Measurements from ENCODE around the gene DMGDH. TPM values are rescaled to one million over a fixed set of nuclear protein-coding genes. Genes with fewer than 3 reads are reported as not detected.

Gene DMGDH
- total and polyA plus RNA-seq, 4 donors, result 0.24 to 2.6 (median 1.1) TPM

- H3K4me3 ChIP-seq, result no peak overlapping the region
- no peak for DNase-seq
- H3K27ac ChIP-seq (ENCODE audit: low read depth in 1 of 2, low read length in 1 of 2), result no peak overlapping the region
- no peaks in the 10 kb centered on the region for H3K27me3 ChIP-seq (ENCODE audit: control insufficient read depth in 3 of 3, insufficient read depth in 3 of 3, low read length in 2 of 3)
- TF ChIP-seq CTCF (IDR thresholded peaks at IDR 0.05; ENCODE audit: control extremely low read depth, extremely low read depth), result no peak
- H3K9ac ChIP-seq (ENCODE audit: insufficient read depth in 1 of 2, low read length in 2 of 2), result no peak overlapping the region
- WGBS, 2 donors, result 92 to 93% methylated on average over 5 of the region's 5 CpGs
- no peaks in the 10 kb centered on the region for H3K36me3 ChIP-seq (ENCODE audit: control insufficient read depth in 4 of 4, insufficient read depth in 4 of 4, low read length in 4 of 4)
- no peaks in the 10 kb centered on the region for H3K9me3 ChIP-seq (ENCODE audit: control insufficient read depth in 4 of 4, insufficient read depth in 3 of 4, low read length in 3 of 4)
- no peaks in the 10 kb centered on the region for H3K4me1 ChIP-seq (ENCODE audit: control insufficient read depth in 5 of 5, insufficient read depth in 5 of 5, low read length in 5 of 5)
- no peak for ATAC-seq (ENCODE audit: insufficient read depth, low FRiP score)
Observed at GRCh38 chr5:79081779-79082178, 12.3 kb upstream of the DMGDH start.

GRCh38 chr5:79080804-79081203 lies 11.3 kb upstream of the DMGDH start:
- H3K4me1 ChIP-seq (ENCODE audit: control insufficient read depth in 5 of 5, insufficient read depth in 5 of 5, low read length in 5 of 5), result no peaks in the 10 kb centered on the region
- no peak for TF ChIP-seq CTCF (IDR thresholded peaks at IDR 0.05; ENCODE audit: control extremely low read depth, extremely low read depth)
- no peak overlapping the region for H3K9ac ChIP-seq (ENCODE audit: insufficient read depth in 1 of 2, low read length in 2 of 2)
- H3K4me3 ChIP-seq, result no peak overlapping the region
- DNase-seq (no peak), ATAC-seq (ENCODE audit: insufficient read depth, low FRiP score) (no peak)
- no peaks in the 10 kb centered on the region for H3K36me3 ChIP-seq (ENCODE audit: control insufficient read depth in 4 of 4, insufficient read depth in 4 of 4, low read length in 4 of 4)
- 88 to 100% methylated on average over 2 of the region's 2 CpGs for WGBS, 2 donors
- H3K27me3 ChIP-seq (ENCODE audit: control insufficient read depth in 3 of 3, insufficient read depth in 3 of 3, low read length in 2 of 3), result no peaks in the 10 kb centered on the region
- H3K27ac ChIP-seq (ENCODE audit: low read depth in 1 of 2, low read length in 1 of 2), result no peak overlapping the region
- H3K9me3 ChIP-seq (ENCODE audit: control insufficient read depth in 4 of 4, insufficient read depth in 3 of 4, low read length in 3 of 4), result no peaks in the 10 kb centered on the region

- 62 to 68% methylated on average over 3 of the region's 3 CpGs for WGBS, 2 donors
- peaks cover 0 to 4% (median 1%) of the 10 kb centered on the region in 4 donors for H3K9me3 ChIP-seq (ENCODE audit: control insufficient read depth in 4 of 4, insufficient read depth in 3 of 4, low read length in 3 of 4)
- no peak overlapping the region for H3K9ac ChIP-seq (ENCODE audit: insufficient read depth in 1 of 2, low read length in 2 of 2)
- no peaks in the 10 kb centered on the region for H3K27me3 ChIP-seq (ENCODE audit: control insufficient read depth in 3 of 3, insufficient read depth in 3 of 3, low read length in 2 of 3)
- no peaks in the 10 kb centered on the region for H3K36me3 ChIP-seq (ENCODE audit: control insufficient read depth in 4 of 4, insufficient read depth in 4 of 4, low read length in 4 of 4)
- no peak for TF ChIP-seq CTCF (IDR thresholded peaks at IDR 0.05; ENCODE audit: control extremely low read depth, extremely low read depth)
- DNase-seq (no peak), ATAC-seq (ENCODE audit: insufficient read depth, low FRiP score) (no peak)
- no peaks in the 10 kb centered on the region for H3K4me1 ChIP-seq (ENCODE audit: control insufficient read depth in 5 of 5, insufficient read depth in 5 of 5, low read length in 5 of 5)
- H3K27ac ChIP-seq (ENCODE audit: low read depth in 1 of 2, low read length in 1 of 2), result no peak overlapping the region
- no peak overlapping the region for H3K4me3 ChIP-seq
Observed at GRCh38 chr5:79077680-79078365, 8.3 kb upstream of the DMGDH start.

GRCh38 chr5:79076819-79077218 lies 7.3 kb upstream of the DMGDH start:
- ATAC-seq (ENCODE audit: insufficient read depth, low FRiP score) (no peak), DNase-seq (peak in 1 of 3 donors; percentile 6)
- Histone ChIP-seq H3K36me3 (ENCODE audit: control insufficient read depth in 4 of 4, insufficient read depth in 4 of 4, low read length in 4 of 4) (no peaks in the 10 kb centered on the region), H3K27me3 (ENCODE audit: control insufficient read depth in 3 of 3, insufficient read depth in 3 of 3, low read length in 2 of 3) (no peaks in the 10 kb centered on the region), H3K4me3 (no peak overlapping the region), H3K27ac (ENCODE audit: low read depth in 1 of 2, low read length in 1 of 2) (no peak overlapping the region), H3K9ac (ENCODE audit: insufficient read depth in 1 of 2, low read length in 2 of 2) (no peak overlapping the region), H3K9me3 (ENCODE audit: control insufficient read depth in 4 of 4, insufficient read depth in 3 of 4, low read length in 3 of 4) (peaks cover 0 to 4% (median 1%) of the 10 kb centered on the region in 4 donors), H3K4me1 (ENCODE audit: control insufficient read depth in 5 of 5, insufficient read depth in 5 of 5, low read length in 5 of 5) (no peaks in the 10 kb centered on the region)
- WGBS, 2 donors, result 69 to 89% methylated on average over 4 of the region's 4 CpGs
- TF ChIP-seq CTCF (IDR thresholded peaks at IDR 0.05; ENCODE audit: control extremely low read depth, extremely low read depth), result no peak

Data from lung (tissue), 12 donors.